ENCODE results near the gene ARHGDIG.

GRCh38 chr16:293043-293775 is 12.8 kb downstream of the ARHGDIG start:
- TF ChIP-seq CTCF (IDR thresholded peaks at IDR 0.05) (no peak), POLR2A (IDR thresholded peaks at IDR 0.05) (no peak)
